ENCODE data around the gene PMIS2.
"Not testable (repeated sequence)": the region's sequence is repeated elsewhere in the genome, so short reads cannot be mapped to it uniquely, and the experiment has no call there.

Gene PMIS2

GRCh38 chr19:35595928-35596327 is 10.0 kb downstream of the PMIS2 start:
- CTCF ChIA-PET = no interaction called here
- no peak for DNase-seq (ENCODE audit: low spot score)
- no peak for TF ChIP-seq CTCF (conservative IDR thresholded peaks at IDR 0.05; ENCODE audit: low read depth)
- no peak overlapping the region for H3K27ac ChIP-seq
- POLR2A ChIA-PET (ENCODE audit: low non-redundant PET) = no interaction called here

- no peak for TF ChIP-seq CTCF (conservative IDR thresholded peaks at IDR 0.05; ENCODE audit: low read depth)
- ChIA-PET CTCF (no interaction called here), POLR2A (ENCODE audit: low non-redundant PET) (no interaction called here)
- DNase-seq (ENCODE audit: low spot score) = peak; percentile 39
- no peak overlapping the region for H3K27ac ChIP-seq
Measured at GRCh38 chr19:35596366-35596999, 10.5 kb downstream of the PMIS2 start.

- no peak for DNase-seq (ENCODE audit: low spot score)
- H3K27ac ChIP-seq = no peak overlapping the region
- POLR2A ChIA-PET (ENCODE audit: low non-redundant PET) = no interaction called here
- CTCF ChIA-PET = no interaction called here
- TF ChIP-seq CTCF (conservative IDR thresholded peaks at IDR 0.05; ENCODE audit: low read depth) = no peak
Measured at GRCh38 chr19:35601971-35602370, 16.0 kb downstream of the PMIS2 start.

GRCh38 chr19:35604436-35604835 is 18.5 kb downstream of the PMIS2 start:
- CTCF ChIA-PET; H3K27ac ChIP-seq; DNase-seq (ENCODE audit: low spot score); POLR2A ChIA-PET (ENCODE audit: low non-redundant PET): not testable (repeated sequence)

GRCh38 chr19:35607170-35607569 is 21.2 kb downstream of the PMIS2 start:
- H3K27ac ChIP-seq; POLR2A ChIA-PET (ENCODE audit: low non-redundant PET); DNase-seq (ENCODE audit: low spot score): not testable (repeated sequence)
- CTCF ChIA-PET = interaction anchor here (0.6 to 1.1 kb wide), 2 partner anchors 86 to 128 kb away, joined by 3 to 4 read pairs; no protein-coding TSS in a partner anchor

GRCh38 chr19:35607661-35608060 is 21.7 kb downstream of the PMIS2 start:
- H3K27ac ChIP-seq = no peak overlapping the region
- TF ChIP-seq CTCF (conservative IDR thresholded peaks at IDR 0.05; ENCODE audit: low read depth) = no peak
- POLR2A ChIA-PET (ENCODE audit: low non-redundant PET) = no interaction called here
- CTCF ChIA-PET = no interaction called here
- no peak for DNase-seq (ENCODE audit: low spot score)

- no peak for DNase-seq (ENCODE audit: low spot score)
- no peak for TF ChIP-seq CTCF (conservative IDR thresholded peaks at IDR 0.05; ENCODE audit: low read depth)
- H3K27ac ChIP-seq = no peak overlapping the region
- ChIA-PET CTCF (no interaction called here), POLR2A (ENCODE audit: low non-redundant PET) (no interaction called here)
Measured at GRCh38 chr19:35608251-35608650, 22.3 kb downstream of the PMIS2 start.

- no peak for TF ChIP-seq CTCF (conservative IDR thresholded peaks at IDR 0.05; ENCODE audit: low read depth)
- DNase-seq (ENCODE audit: low spot score) = no peak
- ChIA-PET POLR2A (ENCODE audit: low non-redundant PET) (no interaction called here), CTCF (no interaction called here)
- H3K27ac ChIP-seq = no peak overlapping the region
Measured at GRCh38 chr19:35609851-35610353, 23.9 kb downstream of the PMIS2 start.

Data from RWPE1 (cell line).